Measurements from ENCODE around the gene SERPINH1.

The SERPINH1 gene

DNA sequence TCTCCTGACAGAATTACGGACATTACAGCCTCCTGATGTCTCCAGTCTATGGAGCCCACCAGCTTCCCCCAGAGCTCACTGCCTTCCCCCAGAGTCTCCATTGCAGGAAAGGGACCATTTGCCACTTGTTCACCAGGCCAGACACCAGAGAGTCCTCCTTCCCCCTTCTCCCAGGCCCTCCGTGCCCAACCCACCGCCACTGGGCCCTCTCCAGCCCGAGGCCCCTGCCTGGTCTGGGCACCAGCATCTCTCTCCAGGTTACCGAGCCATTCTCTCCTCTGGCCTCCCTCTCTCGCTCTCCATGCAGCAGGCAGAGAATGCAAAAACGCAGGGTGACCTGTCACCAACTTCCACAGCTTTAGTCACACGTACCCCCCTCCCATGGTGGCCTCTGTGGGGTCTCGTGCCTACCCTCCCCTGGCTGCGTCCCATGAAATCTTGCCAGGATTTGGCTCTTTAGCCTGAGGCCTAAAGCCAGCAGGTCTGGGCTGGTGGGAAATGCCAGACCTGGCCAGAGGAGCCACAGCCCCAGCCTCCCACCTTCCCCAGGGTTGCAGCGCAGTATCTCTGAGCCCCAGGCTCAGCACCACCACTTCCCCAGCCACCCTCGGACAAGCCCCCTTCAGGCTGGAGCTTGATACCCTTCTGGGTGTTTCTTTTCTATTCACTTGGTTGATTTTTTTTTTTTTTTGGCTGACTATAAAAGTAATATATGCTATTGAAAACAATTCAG, 6.8 kb upstream of the SERPINH1 start:
- DNase-seq (ENCODE audit: low read depth) = no peak

- no peak for DNase-seq (ENCODE audit: low read depth)
Observed at GRCh38 chr11:75556275-75556674, 5.8 kb upstream of the SERPINH1 start.

- DNase-seq (ENCODE audit: low read depth) = no peak
Observed at GRCh38 chr11:75557666-75558494, 4.2 kb upstream of the SERPINH1 start.

GRCh38 chr11:75558939-75559843, 2.9 kb upstream of the SERPINH1 start:
- DNase-seq (ENCODE audit: low read depth) = peak; percentile 60

GRCh38 chr11:75560644-75561043, 1.4 kb upstream of the SERPINH1 start:
- no peak for DNase-seq (ENCODE audit: low read depth)

DNA sequence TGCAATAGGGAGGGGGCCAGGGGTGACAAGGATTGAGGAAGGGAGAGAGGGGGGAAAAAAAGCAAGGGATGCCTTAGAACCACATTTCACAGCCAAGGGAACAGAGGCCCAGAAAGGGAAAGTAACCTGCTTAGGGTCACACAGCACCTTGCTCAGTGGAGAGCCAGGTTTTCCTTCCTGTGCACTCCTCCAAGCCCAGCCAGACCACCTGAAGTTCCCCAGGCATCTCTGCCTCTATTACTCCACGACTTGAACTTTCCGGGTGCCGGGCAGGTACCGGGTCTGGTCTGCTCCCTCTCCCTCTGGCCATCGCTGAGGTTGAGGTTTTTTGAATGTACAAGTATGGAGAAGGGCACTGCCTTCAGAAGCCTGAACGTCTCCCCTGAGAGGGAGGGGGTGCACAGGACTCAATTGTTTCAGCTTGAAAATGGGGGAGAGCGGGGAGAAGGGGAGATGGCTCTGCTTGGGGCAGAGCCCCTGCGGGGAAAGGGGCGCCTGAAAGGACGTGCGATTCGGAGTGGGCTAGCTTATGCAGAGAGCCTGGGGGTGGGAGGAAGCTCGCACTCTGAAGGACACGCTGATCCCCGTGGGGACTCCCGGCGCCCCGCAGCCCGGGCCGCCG, 516 bp upstream of the SERPINH1 start:
- no peak for DNase-seq (ENCODE audit: low read depth)

- DNase-seq (ENCODE audit: low read depth) = no peak
Observed at GRCh38 chr11:75562836-75563484, 907 bp downstream of the SERPINH1 start.

DNA sequence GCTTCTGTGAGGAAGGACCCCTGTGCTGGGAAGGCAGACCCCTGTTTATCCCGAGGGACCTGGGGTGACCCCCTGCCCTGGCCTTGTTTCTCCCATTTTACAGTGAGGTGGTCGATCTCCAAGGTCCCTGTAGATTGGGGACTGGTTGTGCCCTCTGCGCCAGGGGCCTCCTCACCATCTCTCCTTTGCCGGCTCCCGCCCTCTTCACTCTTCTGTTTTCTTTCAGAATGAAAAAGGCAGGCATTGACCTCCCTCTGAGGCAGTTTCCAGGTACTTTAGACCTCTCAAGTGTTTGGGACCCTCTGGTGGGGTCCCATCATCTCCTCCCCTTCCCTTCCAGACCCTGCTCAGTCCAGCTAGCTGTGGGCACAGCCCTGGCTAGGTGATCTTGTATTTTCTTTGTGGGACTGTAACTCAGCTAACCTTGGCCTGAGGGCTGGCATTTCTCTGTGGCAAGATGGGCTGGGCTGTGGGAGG, 1.5 kb downstream of the SERPINH1 start:
- DNase-seq (ENCODE audit: low read depth) = no peak

- DNase-seq (ENCODE audit: low read depth) = no peak
Observed at GRCh38 chr11:75563978-75564552, 2.0 kb downstream of the SERPINH1 start.

DNA sequence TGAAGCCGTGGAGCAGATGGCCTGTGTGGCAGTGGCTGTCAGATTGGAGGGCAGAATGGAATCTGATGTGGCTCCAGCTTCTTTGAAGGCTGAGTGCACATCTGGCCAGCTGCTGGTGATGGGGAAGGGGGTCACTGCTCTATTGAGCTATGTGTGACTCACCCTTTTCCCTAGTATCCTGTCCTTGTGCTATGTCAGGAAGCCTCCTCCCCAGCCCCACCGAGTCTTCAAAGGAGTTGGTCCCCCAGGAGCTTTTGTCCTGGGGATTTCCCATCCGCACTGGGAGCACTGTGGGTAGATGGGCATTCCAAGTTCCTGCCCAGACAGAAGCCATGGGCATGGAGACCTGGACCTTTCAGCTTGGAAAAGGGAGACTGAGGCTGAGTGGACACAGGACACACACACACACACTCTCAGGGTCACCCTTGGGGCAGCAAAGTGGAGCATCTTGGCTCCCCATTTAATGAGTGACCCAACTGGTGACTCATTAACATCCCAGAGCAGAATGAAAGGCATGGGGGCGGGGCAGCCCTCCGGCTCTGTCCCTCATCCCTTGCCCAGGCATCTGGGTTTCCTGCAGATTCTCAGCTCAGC, 3.3 kb downstream of the SERPINH1 start:
- DNase-seq (ENCODE audit: low read depth) = no peak

DNA sequence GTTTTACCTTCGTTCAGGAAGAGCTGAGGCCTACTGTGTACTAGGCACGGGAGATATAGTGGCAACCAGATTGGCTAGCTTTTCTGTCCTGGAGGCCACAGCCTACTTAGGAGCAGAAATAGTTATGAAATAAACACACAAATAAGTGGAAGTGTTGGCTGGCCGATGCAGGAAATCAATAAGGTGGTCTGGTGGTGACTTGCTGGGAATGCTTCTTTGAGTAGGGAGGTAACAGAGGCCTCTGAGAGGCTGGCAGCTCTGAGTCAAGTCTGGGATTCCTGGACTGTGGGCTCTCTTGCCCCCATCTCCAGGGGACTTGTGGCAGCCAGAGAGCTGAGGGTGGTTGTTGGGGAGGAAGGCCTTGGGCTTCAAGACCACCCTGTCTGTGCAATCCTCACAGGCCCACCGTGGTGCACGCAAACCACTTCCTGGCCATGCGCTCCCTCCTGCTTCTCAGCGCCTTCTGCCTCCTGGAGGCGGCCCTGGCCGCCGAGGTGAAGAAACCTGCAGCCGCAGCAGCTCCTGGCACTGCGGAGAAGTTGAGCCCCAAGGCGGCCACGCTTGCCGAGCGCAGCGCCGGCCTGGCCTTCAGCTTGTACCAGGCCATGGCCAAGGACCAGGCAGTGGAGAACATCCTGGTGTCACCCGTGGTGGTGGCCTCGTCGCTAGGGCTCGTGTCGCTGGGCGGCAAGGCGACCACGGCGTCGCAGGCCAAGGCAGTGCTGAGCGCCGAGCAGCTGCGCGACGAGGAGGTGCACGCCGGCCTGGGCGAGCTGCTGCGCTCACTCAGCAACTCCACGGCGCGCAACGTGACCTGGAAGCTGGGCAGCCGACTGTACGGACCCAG, 4.1 kb downstream of the SERPINH1 start:
- DNase-seq (ENCODE audit: low read depth) = no peak

- DNase-seq (ENCODE audit: low read depth) = no peak
Observed at GRCh38 chr11:75566763-75567279, 4.8 kb downstream of the SERPINH1 start.

GRCh38 chr11:75567971-75568370, 5.9 kb downstream of the SERPINH1 start:
- no peak for DNase-seq (ENCODE audit: low read depth)

DNA sequence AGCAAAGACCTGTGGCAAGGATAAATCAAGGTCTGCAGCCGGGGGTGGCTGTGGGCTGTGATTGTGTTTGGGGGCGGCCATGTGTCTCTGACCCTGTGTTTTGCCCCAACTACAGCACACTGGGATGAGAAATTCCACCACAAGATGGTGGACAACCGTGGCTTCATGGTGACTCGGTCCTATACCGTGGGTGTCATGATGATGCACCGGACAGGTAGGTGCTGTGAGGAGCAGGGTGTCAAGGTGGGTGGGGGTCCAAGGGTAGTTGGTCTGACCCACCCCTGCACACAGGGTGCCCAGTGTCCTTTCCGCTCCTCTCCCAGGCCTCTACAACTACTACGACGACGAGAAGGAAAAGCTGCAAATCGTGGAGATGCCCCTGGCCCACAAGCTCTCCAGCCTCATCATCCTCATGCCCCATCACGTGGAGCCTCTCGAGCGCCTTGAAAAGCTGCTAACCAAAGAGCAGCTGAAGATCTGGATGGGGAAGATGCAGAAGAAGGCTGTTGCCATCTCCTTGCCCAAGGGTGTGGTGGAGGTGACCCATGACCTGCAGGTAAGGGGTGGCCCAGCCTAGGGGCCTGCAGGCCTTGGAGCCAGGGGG, 6.7 kb downstream of the SERPINH1 start:
- DNase-seq (ENCODE audit: low read depth) = no peak

DNA sequence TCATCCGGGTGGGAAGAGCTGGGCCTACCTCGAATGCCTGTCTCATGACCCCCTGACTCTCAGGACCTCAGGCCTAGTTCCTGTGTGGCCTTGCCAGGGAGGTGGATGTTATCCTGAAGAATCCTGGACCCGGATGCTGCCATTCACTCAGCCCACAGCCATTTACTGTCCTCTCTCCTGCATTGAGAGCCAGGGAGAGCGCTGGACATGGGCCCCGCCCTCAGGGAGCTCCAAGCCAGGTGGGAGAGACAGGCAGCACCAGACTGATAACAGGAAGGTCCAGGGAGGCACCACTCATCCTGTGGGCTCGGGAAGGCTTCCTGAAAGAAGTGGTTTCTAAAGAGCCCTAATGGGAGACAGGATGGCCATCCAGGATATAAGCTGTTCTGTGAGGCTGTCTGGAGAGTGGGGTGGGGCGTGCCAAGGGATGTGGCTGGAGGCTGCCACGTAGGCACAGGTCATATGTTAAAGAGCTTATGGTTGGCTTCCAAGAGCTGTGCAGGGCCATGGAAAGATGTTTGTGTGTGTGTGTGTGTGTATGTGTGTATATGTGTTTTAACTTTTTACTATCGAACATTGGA, 8.6 kb downstream of the SERPINH1 start:
- DNase-seq (ENCODE audit: low read depth) = no peak

DNA sequence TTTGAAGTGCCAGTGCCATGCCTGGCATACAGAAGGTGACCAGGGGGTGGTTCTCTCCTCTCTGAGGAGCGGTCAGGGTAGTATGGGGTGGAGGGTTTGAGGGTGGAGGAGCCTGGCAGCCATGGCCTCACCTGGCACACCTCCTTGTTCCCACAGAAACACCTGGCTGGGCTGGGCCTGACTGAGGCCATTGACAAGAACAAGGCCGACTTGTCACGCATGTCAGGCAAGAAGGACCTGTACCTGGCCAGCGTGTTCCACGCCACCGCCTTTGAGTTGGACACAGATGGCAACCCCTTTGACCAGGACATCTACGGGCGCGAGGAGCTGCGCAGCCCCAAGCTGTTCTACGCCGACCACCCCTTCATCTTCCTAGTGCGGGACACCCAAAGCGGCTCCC, 9.6 kb downstream of the SERPINH1 start:
- no peak for DNase-seq (ENCODE audit: low read depth)

DNA sequence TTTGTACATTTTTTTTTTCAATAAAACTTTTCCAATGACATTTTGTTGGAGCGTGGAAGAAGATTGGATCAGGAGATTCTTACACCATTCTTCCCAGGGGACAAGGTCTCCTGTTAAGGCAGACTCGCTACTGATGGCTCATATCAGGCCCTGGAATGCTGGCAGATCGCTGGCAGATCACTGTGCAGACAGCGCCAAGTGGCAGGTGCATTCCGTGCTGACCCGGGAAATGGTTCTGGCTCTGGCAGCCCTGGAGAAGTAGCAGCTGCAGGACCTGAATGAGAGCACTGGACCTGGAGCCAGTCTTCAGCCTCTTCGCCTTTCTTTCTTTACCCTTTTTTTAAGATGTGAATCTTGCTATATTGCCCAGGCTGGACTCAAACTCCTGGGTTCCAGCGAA, 10.7 kb downstream of the SERPINH1 start:
- no peak for DNase-seq (ENCODE audit: low read depth)

Data from CMK (cell line).